DMS 273 treated with DMSO at 0.1 percent for 48 hours (cell line): ENCODE data around the gene PLSCR2.
"Not testable (repeated sequence)": the region's sequence is repeated elsewhere in the genome, so short reads cannot be mapped to it uniquely, and the experiment has no call there.

Experiments
- DNase-seq: peaks from one replicate; lab custom pipeline; 2025; lab: John Stamatoyannopoulos, UW

PLSCR2 gene

DNA sequence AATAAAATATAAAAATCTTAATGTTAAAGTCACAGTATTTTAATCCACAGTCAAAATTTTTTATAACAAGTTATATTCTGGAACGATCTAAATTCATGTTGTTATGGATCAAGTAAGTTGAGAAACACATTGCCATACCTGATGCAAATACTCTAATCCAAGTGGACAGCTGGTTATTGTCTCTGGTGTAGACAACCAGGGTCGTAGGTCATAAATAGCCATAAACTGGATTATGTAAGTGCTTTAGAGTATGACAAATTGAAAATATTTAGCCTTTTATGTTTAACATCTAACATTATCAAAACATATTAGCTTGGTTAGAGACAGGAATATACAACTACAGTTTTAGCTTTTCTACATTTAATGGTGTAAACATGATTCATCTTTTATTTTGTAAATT, 53.0 kb downstream of the PLSCR2 start:
- DNase-seq: no peak

DNA sequence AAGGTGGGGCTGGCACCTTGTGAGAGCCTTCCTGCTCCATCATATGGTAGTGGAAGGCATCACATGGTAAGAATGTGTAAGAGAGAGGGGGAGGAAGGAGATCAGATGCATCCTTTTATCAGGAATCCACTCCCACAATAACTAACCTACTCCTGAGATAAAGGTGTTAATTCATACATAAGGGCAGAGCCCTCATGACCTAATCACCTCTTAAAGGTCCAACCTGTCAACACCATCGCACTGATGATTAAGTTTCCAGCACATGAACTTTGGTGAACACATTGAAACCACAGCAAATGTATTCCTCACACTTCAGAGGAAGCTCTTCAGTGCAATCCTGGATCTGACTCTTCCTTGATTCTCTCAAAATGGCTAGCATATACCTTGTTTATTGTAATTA, 55.4 kb downstream of the PLSCR2 start:
- DNase-seq: no peak

DNA sequence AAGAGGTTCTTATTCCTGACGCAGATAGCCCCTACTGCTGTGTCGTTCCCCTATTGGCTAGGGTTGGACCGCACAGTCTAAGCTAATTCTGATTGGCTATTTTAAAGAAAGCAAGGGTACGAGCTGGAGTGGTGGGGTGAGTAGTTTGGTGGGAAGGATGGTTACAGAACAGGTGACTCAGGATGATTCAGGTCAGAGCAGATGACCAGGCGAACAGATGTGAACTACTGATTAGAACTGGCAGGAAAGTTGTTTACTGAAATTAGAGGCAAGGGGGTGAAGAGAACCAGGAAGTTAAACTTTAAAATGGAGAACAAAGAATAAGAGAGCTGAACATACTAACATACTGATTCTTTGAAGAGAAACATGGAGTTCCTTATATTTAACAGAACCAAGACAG, 56.6 kb downstream of the PLSCR2 start:
- DNase-seq: not testable (repeated sequence)

DNA sequence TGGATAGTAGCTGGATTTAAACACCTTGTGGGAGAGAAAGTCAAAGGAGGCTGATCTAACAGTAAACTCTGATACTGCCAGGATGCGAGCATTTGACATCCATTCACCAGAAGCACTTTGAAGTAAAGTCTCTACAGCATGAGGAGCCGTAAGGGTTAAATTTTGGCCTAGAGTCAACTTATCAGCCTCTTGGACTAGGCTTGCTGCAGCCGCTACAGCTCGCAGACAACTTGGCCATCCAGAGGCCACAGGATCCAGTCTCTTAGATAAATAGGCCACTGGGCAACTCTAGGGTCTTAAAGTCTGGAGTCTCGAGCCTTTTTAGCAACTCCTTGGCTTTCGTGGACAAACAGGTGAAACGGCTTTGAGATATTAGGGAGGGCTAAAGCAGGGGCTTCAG, 61.4 kb downstream of the PLSCR2 start:
- DNase-seq: no peak

DNA sequence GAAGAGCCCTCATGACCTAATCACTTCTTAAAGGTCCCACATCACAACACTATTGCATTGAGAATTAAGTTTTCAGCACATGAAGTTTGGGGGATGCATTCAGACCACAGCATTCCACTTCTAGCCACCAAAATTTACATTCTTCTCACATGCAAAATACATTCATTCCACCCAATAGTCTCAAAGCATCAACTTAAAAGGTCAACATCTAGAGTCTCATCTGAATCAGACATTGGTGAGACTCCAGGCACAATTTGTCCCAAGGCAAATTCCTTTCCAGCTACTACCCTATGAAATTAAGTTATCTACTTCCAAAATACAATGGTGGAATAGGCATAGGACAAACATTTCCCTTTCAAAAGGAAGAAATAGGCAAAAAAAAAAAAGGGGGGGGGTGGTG, 64.9 kb downstream of the PLSCR2 start:
- no peak for DNase-seq

DNA sequence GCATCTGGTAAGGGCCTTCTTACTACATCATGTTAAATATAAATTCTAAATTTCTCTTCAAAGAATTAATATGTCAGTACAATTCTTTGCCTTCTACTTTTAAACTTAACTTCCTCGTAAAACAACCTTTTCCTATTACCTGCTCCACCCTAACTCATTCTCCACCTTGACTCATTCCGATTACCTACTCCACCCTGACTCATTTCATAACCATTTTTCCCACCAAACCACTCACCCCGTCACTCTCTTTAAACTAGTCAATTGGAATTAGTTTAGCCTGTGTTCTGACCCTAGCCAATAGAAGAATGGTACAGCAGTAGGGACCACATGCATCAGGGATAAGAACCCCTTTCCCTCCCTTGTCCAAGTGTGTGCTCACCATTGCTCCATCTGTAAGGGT, 65.6 kb downstream of the PLSCR2 start:
- no peak for DNase-seq

DNA sequence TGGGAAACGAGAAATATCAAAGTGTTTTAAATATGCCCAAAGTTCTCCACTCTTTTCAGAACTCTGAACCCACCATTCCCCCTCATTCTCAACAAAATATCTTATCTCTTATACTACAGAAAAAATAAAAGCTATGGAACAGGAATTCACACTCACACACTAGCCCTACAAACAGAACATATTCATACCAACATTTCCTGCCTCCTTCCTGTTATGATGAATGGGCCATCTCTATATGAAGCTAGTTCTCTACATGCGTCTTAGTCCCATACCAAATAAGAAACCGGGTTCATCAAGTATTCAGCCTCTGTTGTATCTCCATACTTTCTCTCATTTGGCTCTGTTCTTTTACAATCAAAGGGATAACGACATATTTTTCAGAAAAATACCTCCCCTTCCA, 72.6 kb downstream of the PLSCR2 start:
- no peak for DNase-seq

DNA sequence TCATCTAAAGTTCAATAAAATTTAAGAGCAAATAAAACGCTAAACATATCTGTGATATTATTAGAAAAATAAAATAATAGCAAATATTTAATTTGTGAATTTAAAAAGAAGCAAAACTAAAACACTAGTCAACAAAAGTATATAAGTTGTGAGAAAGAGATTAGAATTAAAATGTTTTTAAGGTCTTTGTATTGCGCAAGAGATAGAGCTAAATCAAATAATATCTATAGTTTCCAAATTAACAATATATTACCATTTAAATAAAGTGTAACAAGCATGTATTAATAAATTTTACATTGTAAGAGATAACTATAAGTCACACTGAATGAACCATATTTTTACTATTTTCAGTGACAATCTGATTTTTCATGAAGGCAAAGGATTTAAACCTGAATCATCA, 74.2 kb downstream of the PLSCR2 start:
- no peak for DNase-seq

DNA sequence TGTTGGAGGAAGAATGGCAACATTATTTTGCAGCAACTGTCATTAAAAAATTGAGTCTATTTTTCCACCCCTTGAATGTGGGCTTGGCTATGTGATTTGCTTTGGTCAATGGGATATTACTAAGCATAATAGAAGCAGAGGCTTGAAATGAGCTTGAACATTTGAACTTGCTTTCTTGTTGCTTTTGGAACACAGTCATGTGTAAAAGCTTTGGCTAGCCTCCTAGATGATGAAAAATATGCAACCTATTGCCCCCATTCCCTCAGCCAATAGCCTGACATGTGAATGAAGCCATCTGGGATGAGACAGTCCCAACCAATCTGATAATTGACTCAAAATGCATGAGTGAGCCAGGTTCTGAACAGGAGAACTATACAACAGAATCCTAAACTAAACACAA, 78.4 kb downstream of the PLSCR2 start:
- no peak for DNase-seq

DNA sequence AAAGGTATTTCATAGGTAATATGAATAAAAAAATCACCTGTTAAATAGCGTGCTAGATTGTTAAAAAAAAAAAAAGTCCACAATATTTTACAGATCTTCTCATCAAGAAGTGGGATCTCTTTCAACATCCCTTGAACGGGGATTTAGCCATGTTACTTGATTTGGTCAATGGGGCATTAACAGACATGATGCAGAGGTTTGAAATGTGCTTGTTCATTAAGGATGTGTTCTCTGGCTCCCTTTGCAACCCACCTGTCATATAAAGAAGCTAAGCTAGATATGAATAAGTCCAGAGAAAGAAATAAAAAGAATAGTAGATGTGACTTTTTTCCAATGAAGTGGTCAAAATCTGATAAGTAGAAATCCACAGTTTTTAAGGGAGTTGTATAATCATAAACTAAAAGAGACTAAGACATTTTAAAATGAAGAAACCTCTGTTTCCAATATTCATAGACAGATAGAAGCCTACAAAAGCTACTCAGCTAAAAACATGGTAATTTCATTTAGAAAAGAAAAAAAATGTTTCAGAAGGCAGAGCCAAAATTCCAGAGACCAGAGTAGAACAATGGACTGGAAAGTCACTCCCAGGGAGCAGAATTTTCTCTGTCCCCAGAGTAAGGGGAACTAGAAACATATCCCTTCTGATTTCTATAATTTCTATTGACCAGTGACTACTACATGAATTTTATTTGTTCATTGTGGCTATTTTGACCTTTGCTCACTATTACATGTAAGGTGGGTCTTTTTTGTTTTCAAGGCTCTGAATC, 79.2 kb downstream of the PLSCR2 start:
- DNase-seq: no peak

DNA sequence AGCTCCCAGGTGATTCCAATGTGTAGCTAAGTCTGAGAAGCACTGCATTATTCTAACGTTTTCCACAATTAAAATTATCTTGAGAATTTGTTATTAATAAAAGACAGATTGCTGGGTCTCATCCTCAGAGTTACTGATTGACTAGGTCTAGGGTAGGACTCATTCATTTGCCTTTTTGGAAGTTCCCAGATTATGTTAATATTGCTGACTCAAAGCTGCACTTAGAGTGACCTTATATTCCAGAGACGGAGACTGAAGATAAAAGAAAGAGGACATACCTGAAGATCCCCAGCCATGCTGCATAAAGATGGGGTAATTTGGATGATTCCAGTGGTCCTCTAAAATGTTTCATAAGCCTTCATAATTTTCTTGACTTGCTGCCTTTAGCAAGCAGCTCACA, 81.8 kb downstream of the PLSCR2 start:
- no peak for DNase-seq

DNA sequence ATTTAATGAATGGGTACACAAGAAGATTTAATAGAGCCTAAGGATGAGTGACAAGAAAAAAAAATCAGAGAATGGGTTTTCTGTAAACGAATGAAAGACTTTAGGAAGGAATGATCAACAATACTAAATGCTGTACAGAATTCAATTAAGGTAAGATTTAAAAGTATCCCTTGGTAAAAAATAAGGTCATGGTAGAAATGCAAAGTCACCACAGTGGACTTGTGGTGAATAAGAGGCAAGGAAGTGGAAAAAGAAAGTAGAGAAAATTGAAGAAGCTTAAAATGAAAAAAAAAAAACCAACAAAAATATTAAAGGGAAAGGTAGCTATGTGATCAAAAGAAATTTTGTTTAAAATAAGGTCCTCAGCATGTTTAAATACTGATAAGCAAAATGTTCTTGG, 82.4 kb downstream of the PLSCR2 start:
- no peak for DNase-seq

DNA sequence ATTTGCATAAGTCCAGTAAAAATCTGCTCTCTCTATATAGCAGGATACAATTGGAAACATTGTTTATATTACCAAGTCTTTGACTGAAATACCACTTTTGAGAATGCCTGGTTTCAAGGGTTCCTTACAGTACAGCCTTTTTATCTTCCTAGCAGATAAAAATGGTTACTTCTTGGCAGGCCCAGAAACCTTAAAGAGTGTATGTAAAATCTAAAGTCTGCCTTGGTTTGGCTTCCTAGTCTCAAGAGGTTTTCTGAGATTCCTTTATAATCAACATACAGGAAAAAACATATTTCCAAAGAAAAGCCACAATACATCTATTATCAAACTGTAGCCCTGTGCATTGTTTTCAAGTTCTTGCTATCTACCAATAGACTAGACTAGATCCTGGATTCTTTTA, 84.6 kb downstream of the PLSCR2 start:
- no peak for DNase-seq
